Measurements from ENCODE around the gene ZFP36L1. TPM values are rescaled to one million over a fixed set of nuclear protein-coding genes. Genes with fewer than 3 reads are reported as not detected.

ZFP36L1 gene
- total RNA-seq, 4 donors from 2014 or later = 154 to 451 (median 280) TPM

DNA sequence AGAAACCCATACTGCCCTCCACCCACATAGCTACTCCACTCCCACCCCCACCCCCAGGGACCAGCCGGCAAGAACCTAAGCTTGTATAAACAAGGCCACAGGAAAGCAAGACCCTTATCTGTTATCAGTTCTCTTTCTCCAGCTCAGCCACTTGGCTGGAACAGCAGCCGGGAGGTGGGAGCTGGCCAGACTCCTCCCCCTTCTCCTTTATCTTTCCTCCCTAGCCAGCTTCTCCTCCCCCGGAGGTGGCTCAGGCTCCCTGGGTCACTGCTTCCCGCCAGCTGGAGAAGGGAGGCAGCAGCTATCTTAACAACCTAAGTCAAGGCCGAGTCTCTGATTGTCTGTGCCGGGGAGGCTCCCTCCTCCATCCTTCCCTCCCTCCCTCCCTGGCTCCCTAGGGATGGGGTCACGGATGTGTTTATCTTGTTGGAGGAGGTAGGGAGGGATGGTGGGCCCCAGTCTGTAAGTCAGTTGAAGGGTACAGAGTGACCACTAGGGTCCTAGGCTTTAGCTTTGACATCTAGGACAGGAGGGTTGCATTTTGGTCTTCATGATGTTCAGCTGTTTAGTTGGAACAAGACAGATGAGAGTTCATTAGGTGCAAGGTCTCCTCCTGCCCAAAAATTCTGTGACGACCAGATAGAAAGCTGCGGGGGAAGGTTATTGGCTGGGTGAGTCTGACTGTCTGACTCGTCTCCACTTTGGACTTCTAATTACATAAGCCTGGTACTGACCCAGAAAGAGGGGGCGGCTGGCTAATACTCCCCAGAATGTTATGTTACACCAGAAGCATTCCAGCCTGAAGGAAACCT, 29.7 kb downstream of the ZFP36L1 start:
- peak overlapping the region in 3 of 4 donors; percentile 67 to 69 (median 68) for H3K27ac ChIP-seq
- WGBS, 2 donors (ENCODE audit: low coverage in 1 of 2) = 14% methylated on average over 5 of the region's 11 CpGs; no CpG with 5 or more reads in 1 of the 2 donors
- H3K27me3 ChIP-seq = no peaks in the 10 kb centered on the region
- H3K4me3 ChIP-seq = no peak overlapping the region
- peak; percentile 14 for TF ChIP-seq POLR2AphosphoS5 (IDR thresholded peaks at IDR 0.05)
- TF ChIP-seq, protein P1, sequence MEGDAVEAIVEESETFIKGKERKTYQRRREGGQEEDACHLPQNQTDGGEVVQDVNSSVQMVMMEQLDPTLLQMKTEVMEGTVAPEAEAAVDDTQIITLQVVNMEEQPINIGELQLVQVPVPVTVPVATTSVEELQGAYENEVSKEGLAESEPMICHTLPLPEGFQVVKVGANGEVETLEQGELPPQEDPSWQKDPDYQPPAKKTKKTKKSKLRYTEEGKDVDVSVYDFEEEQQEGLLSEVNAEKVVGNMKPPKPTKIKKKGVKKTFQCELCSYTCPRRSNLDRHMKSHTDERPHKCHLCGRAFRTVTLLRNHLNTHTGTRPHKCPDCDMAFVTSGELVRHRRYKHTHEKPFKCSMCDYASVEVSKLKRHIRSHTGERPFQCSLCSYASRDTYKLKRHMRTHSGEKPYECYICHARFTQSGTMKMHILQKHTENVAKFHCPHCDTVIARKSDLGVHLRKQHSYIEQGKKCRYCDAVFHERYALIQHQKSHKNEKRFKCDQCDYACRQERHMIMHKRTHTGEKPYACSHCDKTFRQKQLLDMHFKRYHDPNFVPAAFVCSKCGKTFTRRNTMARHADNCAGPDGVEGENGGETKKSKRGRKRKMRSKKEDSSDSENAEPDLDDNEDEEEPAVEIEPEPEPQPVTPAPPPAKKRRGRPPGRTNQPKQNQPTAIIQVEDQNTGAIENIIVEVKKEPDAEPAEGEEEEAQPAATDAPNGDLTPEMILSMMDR (IDR thresholded peaks at IDR 0.05) = no peak
- H3K9me3 ChIP-seq = no peaks in the 10 kb centered on the region
- peaks cover 0 to 28% (median 10%) of the 10 kb centered on the region in 3 donors for H3K4me1 ChIP-seq
- peak; percentile 76 for ATAC-seq
- no peaks in the 10 kb centered on the region for H3K36me3 ChIP-seq

DNA sequence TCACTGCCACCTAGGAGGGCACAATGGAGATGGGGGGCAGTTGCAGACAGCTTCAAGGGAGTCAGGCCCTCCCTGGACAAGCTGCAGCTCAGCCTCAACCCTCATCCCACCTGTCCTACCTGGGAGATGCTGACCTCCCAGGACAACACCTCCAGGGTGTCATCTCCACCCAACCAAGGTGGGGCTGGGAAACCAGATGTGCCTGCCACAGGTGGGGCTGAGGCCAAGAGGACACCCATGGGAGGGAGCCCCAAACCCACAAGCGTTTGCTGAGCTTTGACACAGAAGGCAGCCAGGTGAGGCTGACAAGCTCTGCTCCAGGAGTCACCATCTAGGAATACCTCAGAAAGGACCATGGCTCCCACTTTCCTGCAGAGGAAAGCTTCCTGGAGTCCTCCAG, 31.5 kb downstream of the ZFP36L1 start:
- Histone ChIP-seq H3K4me3 (no peak overlapping the region), H3K9me3 (no peaks in the 10 kb centered on the region), H3K4me1 (peaks cover 0 to 44% (median 10%) of the 10 kb centered on the region in 3 donors), H3K27ac (no peak overlapping the region), H3K27me3 (no peaks in the 10 kb centered on the region), H3K36me3 (no peaks in the 10 kb centered on the region)
- no CpG with 5 or more reads among the region's 1 CpG for WGBS, 2 donors (ENCODE audit: low coverage in 1 of 2)
- no peak for TF ChIP-seq EP300 (IDR thresholded peaks at IDR 0.05)
- TF ChIP-seq POLR2AphosphoS5 (IDR thresholded peaks at IDR 0.05) = no peak
- no peak for TF ChIP-seq POLR2A (IDR thresholded peaks at IDR 0.05)
- ATAC-seq = no peak

DNA sequence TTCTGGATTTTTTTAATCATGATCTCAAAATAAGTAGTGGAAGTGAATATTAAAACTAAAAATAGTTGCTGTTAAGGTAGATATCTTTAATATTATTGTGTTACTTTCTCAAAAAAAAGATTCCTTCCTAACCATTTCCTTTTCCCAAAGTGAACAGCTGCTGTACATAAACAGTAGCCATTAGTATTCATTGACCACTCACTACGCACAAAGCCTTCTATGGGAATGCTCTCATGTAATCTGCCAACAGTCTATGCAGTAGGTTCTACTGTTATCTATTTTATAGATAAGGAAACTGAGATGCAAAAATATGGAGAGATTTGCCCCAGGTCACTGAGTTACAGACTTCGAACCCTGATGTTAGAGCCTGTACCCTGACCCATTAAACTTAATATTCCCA, 32.1 kb downstream of the ZFP36L1 start:
- no peak overlapping the region for H3K27ac ChIP-seq
- H3K36me3 ChIP-seq = no peaks in the 10 kb centered on the region
- no peaks in the 10 kb centered on the region for H3K27me3 ChIP-seq
- H3K4me3 ChIP-seq = no peak overlapping the region
- 70 to 83% methylated on average over 2 of the region's 2 CpGs for WGBS, 2 donors (ENCODE audit: low coverage in 1 of 2)
- H3K4me1 ChIP-seq = peaks cover 0 to 50% (median 10%) of the 10 kb centered on the region in 3 donors
- no peaks in the 10 kb centered on the region for H3K9me3 ChIP-seq
- no peak for ATAC-seq
- TF ChIP-seq POLR2A (IDR thresholded peaks at IDR 0.05) (no peak), POLR2AphosphoS5 (IDR thresholded peaks at IDR 0.05) (no peak), EP300 (IDR thresholded peaks at IDR 0.05) (no peak)
- TF ChIP-seq, protein P1 (IDR thresholded peaks at IDR 0.05) = no peak

DNA sequence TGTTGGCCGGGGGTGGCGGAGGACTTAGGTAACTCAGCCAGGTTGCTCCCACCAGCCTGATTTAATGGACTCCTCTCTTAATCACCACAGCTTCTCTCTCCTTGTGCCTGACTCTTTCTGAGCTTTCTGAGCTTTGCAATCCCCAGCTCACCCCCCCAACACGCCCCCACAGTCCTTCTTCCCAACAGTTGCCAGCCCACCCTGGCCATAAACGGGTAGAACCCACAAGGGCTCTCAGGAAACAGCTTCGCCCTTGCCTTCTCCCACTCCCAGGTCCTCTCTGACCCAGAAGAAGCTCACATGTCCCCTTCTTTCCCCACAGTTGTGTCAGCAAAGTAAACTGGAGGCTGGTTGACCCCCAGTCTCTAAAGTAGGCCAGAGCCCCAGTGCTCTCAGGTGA, 32.9 kb downstream of the ZFP36L1 start:
- H3K36me3 ChIP-seq = no peaks in the 10 kb centered on the region
- peaks cover 0 to 53% (median 10%) of the 10 kb centered on the region in 3 donors for H3K4me1 ChIP-seq
- TF ChIP-seq EP300 (IDR thresholded peaks at IDR 0.05) = no peak
- no peak for TF ChIP-seq POLR2A (IDR thresholded peaks at IDR 0.05)
- TF ChIP-seq, protein P1 (IDR thresholded peaks at IDR 0.05) = no peak
- TF ChIP-seq POLR2AphosphoS5 (IDR thresholded peaks at IDR 0.05) = no peak
- 74% methylated on average over 5 of the region's 5 CpGs; no CpG with 5 or more reads in 1 of the 2 donors for WGBS, 2 donors (ENCODE audit: low coverage in 1 of 2)
- no peak for ATAC-seq
- H3K27me3 ChIP-seq = no peaks in the 10 kb centered on the region
- H3K27ac ChIP-seq = no peak overlapping the region
- H3K4me3 ChIP-seq = no peak overlapping the region
- no peaks in the 10 kb centered on the region for H3K9me3 ChIP-seq

DNA sequence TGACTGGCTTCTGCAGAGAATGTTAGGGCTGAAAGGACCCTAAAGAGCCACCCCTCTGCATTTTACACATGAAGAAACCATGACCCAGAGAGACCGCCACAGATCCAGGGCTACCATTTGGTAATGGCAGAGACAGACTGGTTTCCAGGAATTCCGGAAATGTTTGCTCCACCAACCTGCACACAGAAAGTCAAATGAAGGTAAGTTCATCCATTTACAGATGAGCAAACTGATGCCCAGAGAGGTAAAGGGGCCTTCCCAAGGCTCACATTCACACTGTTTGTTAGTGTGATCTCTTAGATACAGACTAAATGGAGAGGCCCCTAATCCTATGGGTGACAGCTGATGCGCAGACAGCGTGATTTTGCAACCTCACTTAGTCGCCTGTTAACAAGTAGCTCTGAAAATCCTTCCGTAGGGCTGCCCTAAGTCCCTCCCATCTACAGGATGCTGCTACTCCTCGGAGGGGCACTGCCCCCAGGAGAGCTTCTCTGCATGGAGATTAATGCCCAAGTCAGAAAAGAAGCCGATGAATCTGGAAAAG, 33.8 kb downstream of the ZFP36L1 start:
- H3K36me3 ChIP-seq = no peaks in the 10 kb centered on the region
- 100% methylated on average over 2 to 6 of the region's 8 CpGs for WGBS, 2 donors (ENCODE audit: low coverage in 1 of 2)
- no peak overlapping the region for H3K4me3 ChIP-seq
- ATAC-seq = no peak
- no peaks in the 10 kb centered on the region for H3K27me3 ChIP-seq
- H3K27ac ChIP-seq = no peak overlapping the region
- TF ChIP-seq EP300 (IDR thresholded peaks at IDR 0.05) = no peak
- TF ChIP-seq POLR2A (IDR thresholded peaks at IDR 0.05) = no peak
- TF ChIP-seq POLR2AphosphoS5 (IDR thresholded peaks at IDR 0.05) = no peak
- TF ChIP-seq, protein P1 (IDR thresholded peaks at IDR 0.05) = no peak
- H3K9me3 ChIP-seq = no peaks in the 10 kb centered on the region
- peaks cover 0 to 53% (median 10%) of the 10 kb centered on the region in 3 donors for H3K4me1 ChIP-seq
